Keratinocyte (primary cell): ENCODE results near the gene CTNNA3. TPM values are rescaled to one million over a fixed set of nuclear protein-coding genes. Genes with fewer than 3 reads are reported as not detected.

Source experiments
- DNase-seq: peaks from one replicate; pipeline ENCODE4 v3.0.0-alpha.2; 2011; ENCODE audit warnings: low read depth, missing footprints, low spot score
- FAIRE-seq: peaks from 2 replicates; lab custom pipeline; 2011; peaks lifted over from hg19 to GRCh38; lab: Jason Lieb, UNC
- H2AFZ ChIP-seq: 2 replicates; pipeline ENCODE4 v1.6.0; 2012; ENCODE audit warnings: low read length, control low read depth, inconsistent platforms; ENCODE audit not compliant: control insufficient read depth
- H3K27ac ChIP-seq: 2 replicates; pipeline ENCODE4 v1.5.1; 2011; ENCODE audit warnings: low read length; ENCODE audit not compliant: control insufficient read depth, insufficient read depth
- H3K27me3 ChIP-seq: 3 replicates; pipeline ENCODE4 v1.6.0; 2011; ENCODE audit warnings: low read length; ENCODE audit not compliant: control insufficient read depth, insufficient read depth; ENCODE audit errors: extremely low read depth
- H3K36me3 ChIP-seq, 2 experiments: 2 replicates in 1 of 2; 3 replicates in 1 of 2; pipeline ENCODE4 v1.5.1; 2011; ENCODE audit warnings: low read length in 2 of 2, mild to moderate bottlenecking in 1 of 2; ENCODE audit not compliant: control insufficient read depth in 2 of 2, insufficient read depth in 2 of 2; ENCODE audit errors: extremely low read depth in 1 of 2
- H3K4me1 ChIP-seq: 3 replicates; pipeline ENCODE4 v1.5.1; 2011; ENCODE audit warnings: low read length; ENCODE audit not compliant: control insufficient read depth, insufficient read depth; ENCODE audit errors: extremely low read depth
- H3K4me2 ChIP-seq: 3 replicates; pipeline ENCODE4 v1.6.0; 2011; ENCODE audit warnings: low read depth, low read length; ENCODE audit not compliant: control insufficient read depth, insufficient read depth; ENCODE audit errors: extremely low read depth
- H3K4me3 ChIP-seq, 3 experiments: fragments of 200-600 bp in 1 of 3; sonication (generic) in 1 of 3; 2 replicates in 2 of 3; 3 replicates in 1 of 3; pipeline ENCODE4 v1.5.1; 2011 to 2016; ENCODE audit warnings: low read length in 3 of 3, mild to moderate bottlenecking in 3 of 3, control low read depth in 2 of 3, inconsistent platforms in 1 of 3, low read depth in 1 of 3, mixed read lengths in 1 of 3, mixed run types in 1 of 3, moderate library complexity in 1 of 3; ENCODE audit not compliant: control insufficient read depth in 2 of 3, insufficient read depth in 2 of 3; ENCODE audit errors: extremely low read depth in 1 of 3
- H3K79me2 ChIP-seq: 2 replicates; pipeline ENCODE4 v1.6.0; 2012; ENCODE audit warnings: low read length; ENCODE audit not compliant: control insufficient read depth, insufficient read depth
- H3K9ac ChIP-seq: 3 replicates; pipeline ENCODE4 v1.6.0; 2011; ENCODE audit warnings: low read length; ENCODE audit not compliant: control insufficient read depth, insufficient read depth; ENCODE audit errors: extremely low read depth
- H3K9me1 ChIP-seq: 3 replicates; pipeline ENCODE4 v1.6.0; 2011; ENCODE audit warnings: low read length; ENCODE audit not compliant: control insufficient read depth, insufficient read depth; ENCODE audit errors: extremely low read depth
- H3K9me3 ChIP-seq: 2 replicates; pipeline ENCODE4 v1.5.1; 2012; ENCODE audit warnings: low read depth, low read length; ENCODE audit not compliant: control insufficient read depth
- H4K20me1 ChIP-seq: 3 replicates; pipeline ENCODE4 v1.6.0; 2011; ENCODE audit warnings: low read length; ENCODE audit not compliant: control insufficient read depth, insufficient read depth; ENCODE audit errors: extremely low read depth
- CTCF ChIP-seq, 3 experiments: IDR thresholded peaks in 1 of 3; conservative IDR thresholded peaks in 1 of 3; optimal IDR thresholded peaks in 1 of 3; 2 replicates in 2 of 3; 3 replicates in 1 of 3; pipeline versions ENCODE3 to v1.5.1; 2011; ENCODE audit warnings: low read length in 3 of 3, mild to moderate bottlenecking in 3 of 3, moderate library complexity in 2 of 3, control low read depth in 1 of 3, inconsistent platforms in 1 of 3; ENCODE audit not compliant: insufficient read depth in 2 of 3; ENCODE audit errors: extremely low read depth in 1 of 3
- EZH2 ChIP-seq: IDR thresholded peaks from one replicate; pipeline ENCODE4 v1.6.1; 2012; ENCODE audit warnings: inconsistent platforms, mild to moderate bottlenecking, low read length, moderate library complexity
- dilution Hi-C: fragments of 300-500 bp; cut with MboI; formaldehyde crosslinking; loops from one replicate; pipeline ENCODE4 v1.7.0; 2020; ENCODE audit warnings: low sequenced_read_pairs; ENCODE audit not compliant: extremely low pct_ligation_motif_present
- polyA plus RNA-seq, 5 experiments: library from polyadenylated mRNA; depleted of rRNA in 3 of 5; stranded (reverse) in 3 of 5; stranded (forward) in 1 of 5; unstranded in 1 of 5; fragments of >200 nt; gene quantifications; 1 replicate in 1 of 5; 2 replicates in 3 of 5; 3 replicates in 1 of 5; pipeline versions ENCODE4 v1.2.1 to v1.2.3, GENCODE V29; 2011 to 2012; ENCODE audit warnings: missing spikeins in 2 of 5, low read depth in 1 of 5, low replicate concordance in 1 of 5

Gene CTNNA3
- polyA plus RNA-seq, 1 donor (not counting 4 experiments of a cell fraction or from before 2014, with no cell fraction given) = 0.01 TPM

GRCh38 chr10:66322777-66323176 is 1373.2 kb downstream of the CTNNA3 start:
- H4K20me1 ChIP-seq = no peaks in the 10 kb centered on the region
- no peak for FAIRE-seq
- H3K4me1 ChIP-seq = no peaks in the 10 kb centered on the region
- no peak overlapping the region for H3K27ac ChIP-seq
- H3K4me2 ChIP-seq = no peak overlapping the region
- no peaks in the 10 kb centered on the region for H3K36me3 ChIP-seq
- TF ChIP-seq EZH2 = no peak
- no peak for TF ChIP-seq CTCF (optimal IDR thresholded peaks at IDR 0.05 in 1 of 3, IDR thresholded peaks at IDR 0.05 in 1 of 3, conservative IDR thresholded peaks at IDR 0.05 in 1 of 3; ENCODE audit: extremely low read depth in 1 of 3, insufficient read depth in 2 of 3, low read length in 3 of 3)
- no peak for DNase-seq
- H3K27me3 ChIP-seq = no peaks in the 10 kb centered on the region
- H3K9me1 ChIP-seq = no peaks in the 10 kb centered on the region
- dilution Hi-C loops = no loop called here
- no peaks in the 10 kb centered on the region for H3K9me3 ChIP-seq
- no peaks in the 10 kb centered on the region for H3K79me2 ChIP-seq
- H3K4me3 ChIP-seq = no peak overlapping the region
- no peak overlapping the region for H3K9ac ChIP-seq
- H2AFZ ChIP-seq = no peak overlapping the region

GRCh38 chr10:66321723-66322665 is 1374.0 kb downstream of the CTNNA3 start:
- dilution Hi-C loops = no loop called here
- no peaks in the 10 kb centered on the region for H3K27me3 ChIP-seq
- H3K9me1 ChIP-seq = no peaks in the 10 kb centered on the region
- H3K4me1 ChIP-seq = no peaks in the 10 kb centered on the region
- no peak overlapping the region for H3K4me3 ChIP-seq
- H2AFZ ChIP-seq = no peak overlapping the region
- H3K4me2 ChIP-seq = no peak overlapping the region
- no peaks in the 10 kb centered on the region for H3K79me2 ChIP-seq
- H3K9ac ChIP-seq = no peak overlapping the region
- no peaks in the 10 kb centered on the region for H3K36me3 ChIP-seq
- no peak overlapping the region for H3K27ac ChIP-seq
- TF ChIP-seq EZH2 (no peak), CTCF (optimal IDR thresholded peaks at IDR 0.05 in 1 of 3, IDR thresholded peaks at IDR 0.05 in 1 of 3, conservative IDR thresholded peaks at IDR 0.05 in 1 of 3; ENCODE audit: extremely low read depth in 1 of 3, insufficient read depth in 2 of 3, low read length in 3 of 3) (no peak)
- FAIRE-seq (no peak), DNase-seq (no peak)
- H4K20me1 ChIP-seq = no peaks in the 10 kb centered on the region
- H3K9me3 ChIP-seq = no peaks in the 10 kb centered on the region
